Upper lobe of right lung (tissue), 1 donor: ENCODE measurements around the gene STAT6. TPM values are rescaled to one million over a fixed set of nuclear protein-coding genes. Genes with fewer than 3 reads are reported as not detected.
"Not testable (repeated sequence)": the region's sequence is repeated elsewhere in the genome, so short reads cannot be mapped to it uniquely, and the experiment has no call there.

Experiments used
- ATAC-seq: fragments of 200-7000 bp; cut with Tn5 transposase; one replicate; pipeline ENCODE4 v1.9.1; 2020; ENCODE audit warnings: mild to moderate bottlenecking, moderate library complexity
- DNase-seq: peaks from one replicate; pipeline ENCODE4 v3.0.0-alpha.2; 2020
- H3K27ac ChIP-seq: fragments of 200-600 bp; one replicate; pipeline ENCODE4 v1.8.0; 2022
- H3K27me3 ChIP-seq: fragments of 200-600 bp; one replicate; pipeline ENCODE4 v1.8.0; 2022; ENCODE audit warnings: mild to moderate bottlenecking
- H3K36me3 ChIP-seq: fragments of 200-600 bp; one replicate; pipeline ENCODE4 v1.8.0; 2022
- H3K4me1 ChIP-seq: fragments of 200-600 bp; one replicate; pipeline ENCODE4 v1.8.0; 2022
- H3K4me3 ChIP-seq: fragments of 200-600 bp; one replicate; pipeline ENCODE4 v1.8.0; 2022; ENCODE audit warnings: mild to moderate bottlenecking
- H3K9me3 ChIP-seq: fragments of 200-600 bp; one replicate; pipeline ENCODE4 v1.8.0; 2022
- CTCF ChIP-seq: fragments of 200-600 bp; IDR thresholded peaks from one replicate; pipeline ENCODE4 v1.8.0; 2022; ENCODE audit warnings: antibody characterized with exemption
- intact Hi-C: fragments of 100-400 bp; cut with DNase I; formaldehyde crosslinking; loops from one replicate; pipeline ENCODE4 v1.11.0; 2022
- total RNA-seq: library from RNA; stranded (reverse); fragmentation: NEBNext Ultra II Directional; extraction: Animal tissue kit (Norgen Biotek cat#: 25700); gene quantifications from one replicate; pipeline ENCODE4 v1.2.1, GENCODE V29; 2021
- donor health status: DM: no; HTN: yes; CAD: no; lungs with severe emphysema.

STAT6 gene
- total RNA-seq, 1 donor from 2014 or later: 230 TPM

- Histone ChIP-seq H3K27ac (no peak overlapping the region), H3K4me3 (no peak overlapping the region), H3K27me3 (no peaks in the 10 kb centered on the region), H3K36me3 (no peaks in the 10 kb centered on the region), H3K4me1 (peaks cover 16% of the 10 kb centered on the region), H3K9me3 (no peaks in the 10 kb centered on the region)
- ATAC-seq (no peak), DNase-seq (no peak)
- no peak for TF ChIP-seq CTCF
- intact Hi-C loops: no loop called here
These were observed 30.3 kb downstream of the STAT6 start for GRCh38 chr12:57080855-57081254.

DNA sequence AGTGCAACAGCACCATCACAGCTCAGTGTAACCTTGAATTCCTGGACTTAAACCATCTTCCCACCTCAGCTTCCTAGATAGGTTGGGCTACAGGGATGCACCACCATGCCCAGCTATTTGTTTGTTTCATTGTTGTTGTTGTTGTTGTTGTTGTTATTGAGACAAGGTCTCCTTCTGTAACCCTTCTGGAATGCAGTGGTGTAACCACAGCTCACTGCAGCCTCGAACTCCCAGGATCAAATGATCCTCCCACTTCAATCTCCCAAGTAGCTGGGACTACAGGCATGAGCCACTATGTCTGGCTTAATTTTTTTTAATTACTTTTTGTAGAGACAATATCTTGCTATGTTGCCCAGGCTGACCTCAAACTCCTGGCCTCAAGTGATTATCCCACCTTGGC, 31.3 kb downstream of the STAT6 start:
- no peaks in the 10 kb centered on the region for H3K36me3 ChIP-seq
- DNase-seq (no peak), ATAC-seq (no peak)
- intact Hi-C loops: no loop called here
- peak overlapping the region; percentile 85 for H3K27ac ChIP-seq
- peak overlapping the region; percentile 40 for H3K4me3 ChIP-seq
- H3K9me3 ChIP-seq: no peaks in the 10 kb centered on the region
- H3K27me3 ChIP-seq: no peaks in the 10 kb centered on the region
- H3K4me1 ChIP-seq: peaks cover 14% of the 10 kb centered on the region
- no peak for TF ChIP-seq CTCF

DNA sequence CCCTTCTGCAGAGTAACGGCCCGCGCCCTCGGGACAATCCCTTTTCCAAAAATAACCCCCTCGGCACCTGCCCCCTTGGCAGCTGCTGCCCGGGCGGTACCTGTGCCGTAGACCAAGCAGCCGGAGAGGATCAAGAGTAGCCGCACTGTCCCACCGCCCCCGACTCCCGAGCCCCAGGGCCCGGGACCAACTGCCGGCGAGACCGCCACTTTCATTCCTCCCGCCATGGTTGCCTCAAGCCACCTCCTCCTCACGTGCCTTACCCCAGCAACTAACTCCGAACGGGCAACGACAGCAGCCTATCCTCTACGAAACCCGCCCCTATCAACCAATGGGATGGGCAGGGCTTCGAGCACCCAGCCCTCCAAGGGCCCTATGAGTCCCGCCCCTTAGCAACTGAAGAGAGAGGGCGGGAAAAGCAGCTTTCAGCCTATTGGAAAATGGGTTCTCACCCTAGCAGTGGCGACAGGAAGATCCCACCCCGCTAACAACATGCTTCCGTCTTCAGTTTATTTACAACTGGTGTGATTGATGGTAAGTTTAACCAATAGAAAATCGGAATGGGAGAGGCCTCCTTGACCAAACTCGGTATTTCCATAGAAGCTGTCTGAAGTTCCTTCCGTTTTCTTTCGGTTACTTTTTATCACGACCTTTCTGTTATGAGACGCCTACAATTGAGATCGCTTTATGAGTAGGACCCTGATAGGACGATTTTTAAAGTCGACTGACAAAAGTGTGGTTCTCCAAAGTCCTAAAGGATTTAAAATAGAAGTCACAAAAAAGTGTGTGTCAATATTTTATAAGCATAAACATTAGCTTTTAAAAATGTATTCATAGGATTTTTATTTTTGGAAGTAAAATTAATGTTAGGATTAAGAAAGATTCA, 32.4 kb downstream of the STAT6 start, which contains the start of gene NEMP1:
Gene NEMP1 (minus strand): TSS at position 273 of the 886 bp plus-strand sequence. CDS start 46 bp downstream, at position 227.
- peak; percentile 100 for ATAC-seq
- intact Hi-C loops: no loop called here
- Histone ChIP-seq H3K27me3 (no peaks in the 10 kb centered on the region), H3K4me1 (peaks cover 14% of the 10 kb centered on the region), H3K9me3 (no peaks in the 10 kb centered on the region), H3K36me3 (no peaks in the 10 kb centered on the region), H3K4me3 (peak within 1 kb of the TSS; percentile 80), H3K27ac (peak within 1 kb of the TSS; percentile 85)
- peak; percentile 95 for DNase-seq
- no peak for TF ChIP-seq CTCF

DNA sequence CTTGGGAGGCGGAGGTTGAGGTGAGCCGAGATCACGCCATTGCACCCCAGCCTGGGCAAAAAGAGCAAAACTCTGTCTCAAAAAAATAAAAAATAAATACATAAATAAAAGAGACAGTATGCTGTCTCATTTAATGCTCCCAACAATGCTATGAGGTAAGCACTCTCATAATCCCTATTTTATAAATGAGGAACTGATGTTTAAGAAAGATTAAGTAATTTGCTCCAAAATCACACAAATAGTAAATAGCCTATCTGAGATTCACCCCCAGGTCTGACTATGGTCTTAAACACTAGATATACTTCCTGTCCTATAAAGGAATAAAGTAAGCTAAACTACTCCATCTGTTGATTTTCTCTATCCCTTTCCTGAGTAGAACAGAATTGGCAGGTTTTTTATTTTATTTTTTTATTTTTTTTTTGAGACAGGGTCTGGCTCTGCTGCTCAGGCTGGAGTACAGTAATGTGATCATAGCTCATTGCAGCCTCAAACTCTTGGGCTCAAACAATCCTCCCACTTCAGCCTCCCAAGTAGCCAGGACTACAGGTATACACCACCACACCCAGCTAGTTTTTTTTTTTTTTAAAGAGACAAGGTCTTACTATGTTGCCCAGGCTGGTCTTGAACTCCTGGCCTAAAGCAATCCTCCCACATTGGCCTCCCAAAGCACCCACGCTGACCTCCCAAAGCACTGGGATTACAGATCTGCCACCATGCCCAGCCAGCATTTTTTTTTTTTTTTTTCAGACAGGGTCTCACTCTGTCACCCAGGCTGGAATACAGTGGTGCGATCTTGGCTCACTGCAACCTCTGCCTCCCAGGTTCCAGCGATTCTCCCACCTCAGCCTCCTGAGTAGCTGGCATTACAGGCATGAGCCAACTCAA, 37.4 kb downstream of the STAT6 start:
- peaks cover 31% of the 10 kb centered on the region for H3K36me3 ChIP-seq
- DNase-seq, ATAC-seq, H3K4me3 ChIP-seq, H3K9me3 ChIP-seq, H3K27ac ChIP-seq, H3K27me3 ChIP-seq: not testable (repeated sequence)
- peaks cover 14% of the 10 kb centered on the region for H3K4me1 ChIP-seq
- intact Hi-C loops: loop anchor here (5.0 kb wide), 1 partner anchor 33 kb away; no protein-coding TSS in a partner anchor

GRCh38 chr12:57072661-57073060, 38.5 kb downstream of the STAT6 start:
- DNase-seq (no peak), ATAC-seq (no peak)
- no peak overlapping the region for H3K4me3 ChIP-seq
- H3K4me1 ChIP-seq: peaks cover 9% of the 10 kb centered on the region
- no peaks in the 10 kb centered on the region for H3K27me3 ChIP-seq
- TF ChIP-seq CTCF: no peak
- intact Hi-C loops: loop anchor here (5.0 kb wide), 1 partner anchor 35 kb away; no protein-coding TSS in a partner anchor
- no peak overlapping the region for H3K27ac ChIP-seq
- no peaks in the 10 kb centered on the region for H3K9me3 ChIP-seq
- peaks cover 31% of the 10 kb centered on the region for H3K36me3 ChIP-seq
